HL-60/S4 (cell line): ENCODE data around the gene PTPRN2.
"Not testable (repeated sequence)": the region's sequence is repeated elsewhere in the genome, so short reads cannot be mapped to it uniquely, and the experiment has no call there.

Source experiments
- in situ Hi-C: fragments of 300-500 bp; cut with MboI; formaldehyde crosslinking; loops from 2 replicates; pipeline ENCODE4 v1.14.3; 2022; ENCODE audit warnings: low sequenced_read_pairs

Gene PTPRN2

GRCh38 chr7:158261362-158262235 lies 326.0 kb downstream of the PTPRN2 start:
- in situ Hi-C loops, result no loop called here

GRCh38 chr7:158260567-158261361 lies 326.9 kb downstream of the PTPRN2 start:
- in situ Hi-C loops, result no loop called here

GRCh38 chr7:158259671-158260418 lies 327.8 kb downstream of the PTPRN2 start:
- in situ Hi-C loops, result no loop called here

- in situ Hi-C loops, result no loop called here
Measured at GRCh38 chr7:158259141-158259540, 328.5 kb downstream of the PTPRN2 start.

- in situ Hi-C loops, result no loop called here
Measured at GRCh38 chr7:158258411-158259130, 329.1 kb downstream of the PTPRN2 start.

- in situ Hi-C loops, result no loop called here
Measured at GRCh38 chr7:158257516-158258410, 329.9 kb downstream of the PTPRN2 start.

- in situ Hi-C loops, result no loop called here
Measured at GRCh38 chr7:158257001-158257400, 330.6 kb downstream of the PTPRN2 start.

- in situ Hi-C loops, result no loop called here
Measured at GRCh38 chr7:158256091-158256816, 331.4 kb downstream of the PTPRN2 start.

- in situ Hi-C loops, result no loop called here
Measured at GRCh38 chr7:158255558-158255957, 332.1 kb downstream of the PTPRN2 start.

GRCh38 chr7:158255156-158255555 lies 332.5 kb downstream of the PTPRN2 start:
- in situ Hi-C loops, result no loop called here

GRCh38 chr7:158253670-158254045 lies 334.0 kb downstream of the PTPRN2 start:
- in situ Hi-C loops, result not testable (repeated sequence)

- in situ Hi-C loops, result no loop called here
Measured at GRCh38 chr7:158252837-158253669, 334.6 kb downstream of the PTPRN2 start.

- in situ Hi-C loops, result no loop called here
Measured at GRCh38 chr7:158252081-158252836, 335.4 kb downstream of the PTPRN2 start.

- in situ Hi-C loops, result no loop called here
Measured at GRCh38 chr7:158251061-158251965, 336.3 kb downstream of the PTPRN2 start.

- in situ Hi-C loops, result no loop called here
Measured at GRCh38 chr7:158249692-158250091, 337.9 kb downstream of the PTPRN2 start.

GRCh38 chr7:158248816-158249215 lies 338.8 kb downstream of the PTPRN2 start:
- in situ Hi-C loops, result no loop called here
